ENCODE results near the gene CNOT3. TPM values are rescaled to one million over a fixed set of nuclear protein-coding genes. Genes with fewer than 3 reads are reported as not detected.
A peak's percentile ranks its signal among the peaks of the same experiment; 100 is the strongest.

Gene CNOT3
- total and polyA plus RNA-seq, 8 donors, result 16.8 to 40.0 (median 22.5) TPM

DNA sequence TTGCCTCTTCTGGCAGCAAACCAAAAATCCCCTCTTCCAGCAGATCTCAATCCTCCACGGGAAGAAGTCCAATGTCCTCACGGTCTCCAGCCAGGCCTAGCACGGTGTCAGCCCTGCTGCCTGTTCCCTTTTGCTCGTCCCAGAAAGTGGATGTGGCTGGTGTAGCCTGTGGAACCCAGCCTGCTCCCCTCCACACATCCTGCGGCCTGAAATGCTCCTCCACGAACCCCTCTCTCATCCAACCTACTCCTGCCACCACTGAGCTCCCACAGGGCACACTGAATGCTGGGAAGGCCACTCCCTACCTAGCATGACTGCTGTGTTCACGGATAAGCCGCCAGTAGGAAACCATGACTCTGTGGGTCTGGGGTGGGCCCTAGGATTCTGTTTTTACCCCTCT lies 48.8 kb downstream of the CNOT3 start:
- H3K36me3 ChIP-seq, result no peaks in the 10 kb centered on the region
- H3K27me3 ChIP-seq, result no peaks in the 10 kb centered on the region
- WGBS, 2 donors, result 44 to 57% methylated on average over 8 of the region's 8 CpGs
- H3K4me1 ChIP-seq, result peaks cover 13 to 27% (median 25%) of the 10 kb centered on the region in 3 donors
- H3K9me3 ChIP-seq, result no peaks in the 10 kb centered on the region
- TF ChIP-seq, protein P1, sequence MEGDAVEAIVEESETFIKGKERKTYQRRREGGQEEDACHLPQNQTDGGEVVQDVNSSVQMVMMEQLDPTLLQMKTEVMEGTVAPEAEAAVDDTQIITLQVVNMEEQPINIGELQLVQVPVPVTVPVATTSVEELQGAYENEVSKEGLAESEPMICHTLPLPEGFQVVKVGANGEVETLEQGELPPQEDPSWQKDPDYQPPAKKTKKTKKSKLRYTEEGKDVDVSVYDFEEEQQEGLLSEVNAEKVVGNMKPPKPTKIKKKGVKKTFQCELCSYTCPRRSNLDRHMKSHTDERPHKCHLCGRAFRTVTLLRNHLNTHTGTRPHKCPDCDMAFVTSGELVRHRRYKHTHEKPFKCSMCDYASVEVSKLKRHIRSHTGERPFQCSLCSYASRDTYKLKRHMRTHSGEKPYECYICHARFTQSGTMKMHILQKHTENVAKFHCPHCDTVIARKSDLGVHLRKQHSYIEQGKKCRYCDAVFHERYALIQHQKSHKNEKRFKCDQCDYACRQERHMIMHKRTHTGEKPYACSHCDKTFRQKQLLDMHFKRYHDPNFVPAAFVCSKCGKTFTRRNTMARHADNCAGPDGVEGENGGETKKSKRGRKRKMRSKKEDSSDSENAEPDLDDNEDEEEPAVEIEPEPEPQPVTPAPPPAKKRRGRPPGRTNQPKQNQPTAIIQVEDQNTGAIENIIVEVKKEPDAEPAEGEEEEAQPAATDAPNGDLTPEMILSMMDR (IDR thresholded peaks at IDR 0.05), result no peak
- FAIRE-seq (no peak), ATAC-seq (no peak), DNase-seq (peak in 2 of 6 donors; percentile 38 to 49)
- H3K4me3 ChIP-seq, result no peak overlapping the region
- H3K27ac ChIP-seq, result peak overlapping the region; percentile 57 to 99 (median 80)
- intact Hi-C loops (cut with DNase I), result no loop called here

DNA sequence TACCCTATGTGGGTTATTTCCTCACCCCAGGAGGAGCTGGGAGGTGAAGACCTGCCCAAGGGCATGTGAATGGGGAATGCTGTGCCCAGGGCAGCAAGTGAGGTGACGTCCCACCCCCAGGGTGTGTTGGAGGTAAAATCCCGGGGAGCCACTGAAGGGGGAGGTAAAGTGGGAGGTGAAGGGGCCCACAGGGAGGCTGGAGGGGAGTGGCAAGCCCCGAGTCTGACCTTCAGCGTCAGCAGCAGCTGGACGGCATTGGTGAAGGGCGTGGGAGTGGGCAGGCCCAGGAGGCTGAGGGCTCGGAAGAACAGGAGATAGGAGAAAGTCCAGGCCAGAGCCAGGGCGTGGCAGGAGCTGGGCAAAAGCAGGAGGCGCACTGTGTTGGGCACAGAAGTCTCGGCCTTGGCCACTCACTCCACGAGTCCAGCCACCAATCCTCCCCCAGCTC lies 49.4 kb downstream of the CNOT3 start:
- peak in 5 of 6 donors; percentile 79 to 88 (median 83) for DNase-seq
- Histone ChIP-seq H3K9me3 (no peaks in the 10 kb centered on the region), H3K36me3 (no peaks in the 10 kb centered on the region), H3K27me3 (no peaks in the 10 kb centered on the region), H3K4me3 (no peak overlapping the region), H3K27ac (peak overlapping the region; percentile 57 to 99 (median 80)), H3K4me1 (peaks cover 16 to 30% (median 25%) of the 10 kb centered on the region in 3 donors)
- ATAC-seq, result peak in 1 of 4 donors; percentile 1
- WGBS, 2 donors, result 39 to 48% methylated on average over 11 of the region's 11 CpGs
- FAIRE-seq, result no peak
- intact Hi-C loops (cut with DNase I), result no loop called here
- TF ChIP-seq, protein P1 (IDR thresholded peaks at IDR 0.05), result no peak

DNA sequence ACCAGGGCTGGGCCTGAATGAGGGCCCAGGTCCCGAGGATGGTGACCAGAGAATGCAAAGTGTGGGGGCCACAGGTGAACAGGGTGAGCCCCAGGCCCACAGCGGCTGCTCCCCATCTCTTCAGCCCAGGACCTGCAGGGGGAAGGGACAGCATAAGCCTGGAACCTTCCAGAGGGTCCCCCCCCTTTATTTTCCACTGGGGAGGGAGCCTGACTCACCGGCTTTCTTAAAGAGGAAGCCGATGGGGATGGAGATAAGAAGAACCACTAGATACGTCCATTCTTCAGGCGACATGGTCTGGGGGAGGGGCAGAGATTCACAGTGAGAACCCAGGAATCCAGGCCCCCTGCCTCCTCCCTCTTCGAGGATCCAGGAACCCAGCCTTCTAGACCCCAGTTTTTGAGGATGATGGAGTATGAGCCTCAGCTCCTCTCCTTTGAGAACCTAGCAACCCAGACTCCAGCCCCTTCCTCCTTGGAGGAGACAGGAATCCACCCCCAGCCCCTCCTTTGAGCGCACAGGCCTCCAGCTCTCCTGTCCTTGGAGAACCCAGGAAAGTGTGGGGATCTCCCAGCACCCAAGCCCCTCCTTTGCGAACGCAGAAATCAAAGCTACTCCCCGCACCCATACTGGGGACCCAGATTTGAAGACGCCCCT lies 50.8 kb downstream of the CNOT3 start:
- 18 to 26% methylated on average over 12 of the region's 12 CpGs for WGBS, 2 donors
- H3K27ac ChIP-seq, result peak overlapping the region; percentile 98 to 100 (median 99)
- TF ChIP-seq, protein P1 (IDR thresholded peaks at IDR 0.05), result no peak
- H3K9me3 ChIP-seq, result no peaks in the 10 kb centered on the region
- H3K4me1 ChIP-seq, result peaks cover 22 to 35% (median 25%) of the 10 kb centered on the region in 3 donors
- DNase-seq, result peak in 2 of 6 donors; percentile 44 to 55
- peaks cover 0 to 3% (median 0%) of the 10 kb centered on the region in 3 donors for H3K36me3 ChIP-seq
- intact Hi-C loops (cut with DNase I), result no loop called here
- no peaks in the 10 kb centered on the region for H3K27me3 ChIP-seq
- no peak for ATAC-seq
- H3K4me3 ChIP-seq, result peak overlapping the region in 3 of 4 donors; percentile 68 to 91 (median 74)
- no peak for FAIRE-seq

DNA sequence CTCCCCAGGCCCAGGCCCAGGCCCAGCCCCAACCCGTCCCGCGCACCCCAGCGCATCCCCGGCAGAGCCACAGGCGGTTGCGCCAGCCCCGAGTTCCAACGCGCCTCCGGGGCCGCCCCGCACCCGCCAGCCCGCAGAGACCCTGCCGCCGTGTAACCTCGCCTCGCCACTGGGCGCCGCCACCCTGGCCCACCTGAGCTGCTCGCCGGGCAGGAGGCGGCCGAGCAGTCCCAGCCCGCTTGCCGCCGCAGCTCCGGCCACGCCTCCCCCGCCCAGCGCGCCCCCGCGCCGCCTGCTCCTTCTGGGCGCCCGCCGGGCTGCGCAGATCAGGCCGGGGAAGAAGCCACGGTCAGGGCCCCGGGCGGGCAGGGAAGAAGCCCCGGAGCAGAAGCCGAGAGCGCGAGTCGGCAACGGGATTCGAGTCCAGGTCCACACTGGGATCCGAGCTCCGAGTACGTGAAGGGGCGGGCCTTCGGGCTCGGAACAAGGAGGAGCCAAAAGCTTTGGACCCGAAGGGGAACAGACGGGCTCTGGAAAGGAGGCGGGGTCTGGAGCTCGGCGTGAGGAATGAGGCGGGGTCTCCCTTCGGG lies 51.7 kb downstream of the CNOT3 start, which contains the start of gene MBOAT7:
TSS of gene MBOAT7 (minus strand) at position 436 of the 590 bp plus-strand sequence. CDS start 1,072 bp downstream, outside the sequence.
- peak within 1 kb of the TSS; percentile 56 to 91 (median 87) for H3K4me3 ChIP-seq
- H3K4me1 ChIP-seq, result peaks cover 22 to 35% (median 25%) of the 10 kb centered on the region in 3 donors
- DNase-seq (no peak), FAIRE-seq (no peak), ATAC-seq (peak; percentile 2 to 18 (median 7))
- TF ChIP-seq, protein P1 (IDR thresholded peaks at IDR 0.05), result peak in 1 of 4 donors; percentile 11
- H3K36me3 ChIP-seq, result peaks cover 0 to 6% (median 0%) of the 10 kb centered on the region in 3 donors
- peak within 1 kb of the TSS; percentile 98 to 100 (median 99) for H3K27ac ChIP-seq
- WGBS, 2 donors, result 0 to 1% methylated on average over 40 to 64 of the region's 64 CpGs
- H3K9me3 ChIP-seq, result no peaks in the 10 kb centered on the region
- H3K27me3 ChIP-seq, result no peaks in the 10 kb centered on the region
- intact Hi-C loops (cut with DNase I), result no loop called here
